ENCODE data around the gene PLEK2.
A peak's percentile ranks its signal among the peaks of the same experiment; 100 is the strongest.
"Not testable (repeated sequence)": the region's sequence is repeated elsewhere in the genome, so short reads cannot be mapped to it uniquely, and the experiment has no call there.

PLEK2 gene, protein sequence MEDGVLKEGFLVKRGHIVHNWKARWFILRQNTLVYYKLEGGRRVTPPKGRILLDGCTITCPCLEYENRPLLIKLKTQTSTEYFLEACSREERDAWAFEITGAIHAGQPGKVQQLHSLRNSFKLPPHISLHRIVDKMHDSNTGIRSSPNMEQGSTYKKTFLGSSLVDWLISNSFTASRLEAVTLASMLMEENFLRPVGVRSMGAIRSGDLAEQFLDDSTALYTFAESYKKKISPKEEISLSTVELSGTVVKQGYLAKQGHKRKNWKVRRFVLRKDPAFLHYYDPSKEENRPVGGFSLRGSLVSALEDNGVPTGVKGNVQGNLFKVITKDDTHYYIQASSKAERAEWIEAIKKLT

DNA sequence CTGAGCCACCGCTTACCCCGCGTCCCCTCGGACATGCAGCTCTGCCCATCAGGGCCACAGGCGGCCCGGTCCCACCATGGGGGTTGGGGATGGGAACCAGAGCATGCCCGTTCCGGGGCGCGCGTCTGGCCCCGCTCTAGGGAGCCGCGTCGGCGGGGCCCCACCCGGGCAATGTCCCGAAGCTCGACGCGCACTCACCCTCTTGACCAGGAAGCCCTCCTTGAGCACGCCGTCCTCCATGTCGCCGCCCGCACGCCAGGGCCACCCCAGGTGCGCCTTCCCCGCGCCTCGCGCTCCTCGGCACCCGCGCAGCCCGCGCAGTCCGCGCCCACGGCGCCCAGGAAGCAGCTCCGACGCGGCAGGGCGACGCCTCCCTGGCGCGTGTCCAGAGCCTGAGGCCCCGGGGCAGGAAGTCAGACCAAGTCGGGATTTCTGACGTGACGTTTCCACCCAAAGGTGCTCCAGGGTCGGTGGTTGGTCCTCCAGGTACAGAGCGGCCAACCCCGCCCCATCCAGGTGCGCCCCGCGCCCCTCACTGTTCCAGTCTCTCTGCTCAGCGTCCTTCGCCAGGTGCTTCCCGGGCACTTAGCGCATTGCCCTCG is at the start of gene PLEK2:
PLEK2 (minus strand) TSS at position 346 of the 602 bp plus-strand sequence; CDS start at position 240, 106 bp downstream.
- DNase-seq = peak; percentile 35 to 52

GRCh38 chr14:67461341-67461985 is 49.5 kb upstream of the PLEK2 start:
- no peak for DNase-seq

DNA sequence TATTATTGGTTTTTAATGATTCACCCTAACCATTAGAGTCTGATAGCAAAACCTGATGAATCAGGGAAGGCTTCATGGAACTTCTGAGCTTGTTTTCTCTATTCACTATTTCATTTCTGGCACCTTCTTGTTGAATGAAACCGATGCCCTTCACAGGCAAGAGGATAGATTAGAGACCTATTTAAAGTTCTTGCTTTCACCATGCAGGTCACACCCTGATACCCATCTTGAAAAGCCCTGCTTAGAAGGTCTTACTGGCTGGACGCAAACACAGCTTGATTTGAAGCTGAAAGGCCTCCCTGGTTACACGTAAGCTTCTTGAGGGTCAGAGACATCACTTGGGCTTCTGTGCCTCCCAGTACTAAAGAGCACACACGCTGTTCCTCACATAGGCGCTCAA is 47.4 kb upstream of the PLEK2 start:
- no peak for DNase-seq

DNA sequence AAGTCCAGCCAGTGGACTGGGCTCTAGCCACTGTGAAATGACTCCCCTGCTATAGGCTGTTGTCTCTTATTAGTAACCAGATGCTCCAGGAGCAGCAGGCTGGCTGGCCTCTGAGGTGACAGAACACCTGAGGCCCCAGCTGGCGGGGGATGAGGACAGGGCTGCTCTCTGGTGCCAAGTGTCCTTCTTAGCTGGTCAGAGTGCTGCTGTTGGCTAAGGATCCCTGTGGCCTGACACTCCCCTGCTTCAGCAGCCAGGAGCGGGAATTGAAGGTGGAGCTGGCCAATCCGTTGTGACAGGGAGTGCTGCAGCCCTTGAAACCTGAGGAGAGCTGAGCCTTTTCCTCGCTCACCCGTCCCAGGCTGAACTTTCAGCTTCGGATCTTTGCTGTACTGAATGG is 45.8 kb upstream of the PLEK2 start:
- no peak for DNase-seq

- DNase-seq = no peak
Measured at GRCh38 chr14:67456732-67457131, 44.8 kb upstream of the PLEK2 start.

DNA sequence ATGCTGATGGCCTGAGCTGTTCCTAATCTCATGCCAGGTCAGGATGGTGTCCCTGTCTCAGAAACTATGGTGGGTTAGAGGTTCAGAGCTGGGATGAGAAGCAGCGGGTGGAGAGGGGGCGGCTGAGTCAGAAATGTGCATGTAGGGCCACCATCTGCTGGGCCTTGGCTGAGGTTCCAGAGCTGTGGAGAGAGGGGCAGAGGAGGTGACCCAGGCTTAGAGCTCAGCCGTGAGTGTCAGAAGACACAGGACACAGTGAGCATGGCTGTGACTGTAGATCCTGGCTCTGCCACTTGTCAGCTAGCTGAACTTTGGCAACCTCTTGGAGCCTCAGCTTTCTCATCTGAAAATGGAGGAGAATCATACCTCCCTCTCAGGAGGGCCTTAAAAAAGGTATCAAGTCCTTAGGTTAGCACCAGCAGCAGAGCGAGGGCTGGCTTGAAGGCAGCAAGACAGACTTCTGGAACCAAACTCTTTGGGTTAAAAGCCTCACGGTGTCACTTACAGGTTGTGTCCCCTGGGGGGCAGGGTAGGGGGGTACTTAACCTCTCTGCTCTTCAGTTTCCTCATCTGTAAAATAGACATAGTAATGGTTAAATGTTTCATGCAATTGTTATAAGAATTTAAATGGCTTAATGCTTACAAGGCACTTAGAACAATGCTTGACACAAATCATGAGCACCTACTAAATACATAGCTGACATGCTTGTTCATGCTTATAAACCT is 41.8 kb upstream of the PLEK2 start:
- no peak for DNase-seq

GRCh38 chr14:67451667-67452066 is 39.7 kb upstream of the PLEK2 start:
- DNase-seq = not testable (repeated sequence)

- DNase-seq = no peak
Measured at GRCh38 chr14:67449096-67449495, 37.1 kb upstream of the PLEK2 start.

GRCh38 chr14:67447033-67447381 is 35.0 kb upstream of the PLEK2 start:
- DNase-seq = no peak

DNA sequence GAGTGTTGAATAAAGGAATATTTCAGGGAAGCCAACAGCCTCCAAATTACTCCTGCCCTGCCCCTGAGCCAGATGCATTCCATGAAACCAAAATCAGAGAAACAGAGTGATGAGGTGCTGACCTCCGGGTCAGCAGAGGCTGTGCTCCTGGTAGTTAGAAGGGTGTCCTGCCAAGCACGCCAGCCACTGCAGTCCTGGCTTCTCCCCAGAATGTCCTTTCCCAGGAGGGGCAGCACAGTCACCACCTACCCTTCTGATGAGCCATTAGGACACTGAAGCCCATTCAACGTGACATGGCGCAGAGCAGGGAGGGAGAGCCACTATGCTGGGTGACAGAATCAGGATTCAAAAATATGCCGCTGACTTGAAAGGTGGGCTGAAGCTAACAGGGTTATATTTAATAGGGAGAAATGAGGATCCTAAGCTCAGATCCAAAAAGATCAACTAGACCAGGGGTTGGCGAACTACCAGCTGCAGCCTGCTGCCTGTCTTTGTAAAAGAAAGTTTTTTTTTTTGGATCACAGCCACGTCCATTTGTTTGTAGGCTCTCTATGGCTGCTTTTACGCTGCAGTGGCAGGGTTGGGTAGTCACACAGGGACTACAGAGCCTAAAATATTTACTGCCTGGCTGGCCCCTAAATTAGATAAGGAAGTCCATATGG is 34.5 kb upstream of the PLEK2 start:
- DNase-seq = no peak

DNA sequence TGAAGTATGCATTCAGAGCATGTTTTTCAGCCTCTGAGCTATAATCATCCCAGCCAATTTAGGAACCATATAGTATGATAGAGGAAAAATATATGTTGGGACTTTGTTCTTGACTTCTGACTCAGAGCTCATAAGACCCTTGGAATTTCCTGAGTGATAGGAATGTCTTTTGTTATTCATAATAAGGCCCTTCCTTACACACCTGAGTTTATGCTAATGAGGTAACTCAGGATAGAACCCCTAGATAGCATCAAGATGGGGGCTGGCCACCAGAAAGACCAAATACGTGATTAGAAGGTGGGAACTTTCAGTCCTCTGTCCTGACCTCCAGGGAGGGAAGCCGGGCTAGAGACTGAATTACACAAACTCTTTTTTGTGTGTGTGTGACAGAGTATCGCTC is 32.4 kb upstream of the PLEK2 start:
- no peak for DNase-seq

- no peak for DNase-seq
Measured at GRCh38 chr14:67442139-67442906, 30.4 kb upstream of the PLEK2 start.

GRCh38 chr14:67441672-67442071 is 29.7 kb upstream of the PLEK2 start:
- DNase-seq = no peak

DNA sequence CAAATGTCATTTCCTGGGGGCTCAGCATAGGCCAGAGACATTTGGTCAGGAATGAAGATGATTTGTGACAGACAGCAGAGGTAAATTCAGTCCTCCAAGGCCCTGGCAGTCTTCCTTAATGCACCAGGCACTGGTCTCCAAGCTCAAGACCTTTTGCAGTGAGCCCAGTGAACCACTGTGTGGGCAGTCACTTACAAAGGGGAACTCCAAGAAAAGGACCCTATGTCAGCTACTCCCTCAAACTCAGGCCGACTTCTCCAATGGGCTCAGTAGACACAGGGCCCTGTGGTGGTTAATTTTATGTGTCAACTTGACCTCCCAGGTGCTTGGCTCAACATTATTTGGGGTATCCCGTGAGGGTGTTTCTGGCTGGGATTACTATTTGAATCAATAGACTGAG is 29.3 kb upstream of the PLEK2 start:
- no peak for DNase-seq

- DNase-seq = no peak
Measured at GRCh38 chr14:67440513-67440912, 28.5 kb upstream of the PLEK2 start.

- DNase-seq = no peak
Measured at GRCh38 chr14:67438969-67439368, 27.0 kb upstream of the PLEK2 start.

DNA sequence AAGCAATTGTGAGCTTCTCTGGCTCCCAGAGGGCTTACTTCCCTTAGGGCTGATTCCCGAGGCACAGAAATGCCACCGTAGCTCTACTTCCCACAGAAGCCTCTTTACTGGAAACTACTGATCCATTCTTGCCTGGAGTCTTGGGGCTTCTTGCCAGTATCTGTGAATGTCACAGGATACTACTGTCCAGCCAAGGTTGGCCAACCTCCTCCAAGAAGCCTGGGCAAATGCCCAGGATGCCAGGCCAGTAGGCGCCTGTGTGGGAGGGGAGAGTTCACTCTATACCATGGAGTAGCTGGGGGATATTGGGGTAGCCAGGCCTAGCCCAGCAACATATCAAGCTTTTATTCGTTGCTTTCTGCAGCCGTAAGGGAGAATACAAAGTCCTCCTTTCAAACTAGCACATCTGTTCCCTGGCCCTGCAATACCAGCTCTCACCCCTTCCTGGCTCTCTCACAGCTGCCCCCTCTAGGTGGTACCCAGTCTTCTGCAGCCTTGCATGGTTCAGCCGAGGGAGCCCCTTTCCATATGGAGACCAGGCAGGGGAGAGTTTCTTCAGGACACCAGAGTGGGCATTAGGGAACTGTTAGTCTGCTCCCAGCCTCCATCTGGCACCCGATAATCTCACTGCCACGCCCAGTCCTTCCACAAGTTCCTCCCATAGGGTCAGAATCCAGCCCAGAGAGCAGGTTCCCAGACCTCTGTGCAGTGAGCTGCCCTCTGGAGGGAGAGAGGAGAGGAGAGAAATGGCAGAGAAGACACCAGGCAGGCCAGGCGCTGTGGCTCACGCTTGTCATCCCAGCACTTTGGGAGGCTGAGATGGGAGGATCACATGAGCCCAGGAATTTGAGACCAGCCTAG is 24.3 kb upstream of the PLEK2 start:
- no peak for DNase-seq

- no peak for DNase-seq
Measured at GRCh38 chr14:67435603-67436002, 23.6 kb upstream of the PLEK2 start.

GRCh38 chr14:67432050-67432564 is 20.1 kb upstream of the PLEK2 start:
- DNase-seq = no peak

GRCh38 chr14:67429510-67430205 is 17.7 kb upstream of the PLEK2 start:
- no peak for DNase-seq
